ENCODE results near the gene UQCC2. TPM values are rescaled to one million over a fixed set of nuclear protein-coding genes. Genes with fewer than 3 reads are reported as not detected.

The UQCC2 gene
- total and polyA plus RNA-seq, 2 of the 8 experiments (the other 6 are each of a cell fraction or from before 2014, with no cell fraction given) = 52.1 to 104 TPM

- CTCF ChIA-PET (ENCODE audit: partially characterized antibody) = interaction anchor here (1.0 to 10.8 kb wide), 8 partner anchors 8 to 74 kb away, joined by 3 to 102 read pairs (median 6); no protein-coding TSS in a partner anchor
- Histone ChIP-seq H4K5ac (ENCODE audit: insufficient read length, low read depth, low read length) (no peak overlapping the region), H3K79me1 (ENCODE audit: low read depth, low read length) (no peaks in the 10 kb centered on the region; the same call in 1 of the 2 replicates), H2BK5ac (ENCODE audit: low read depth, low read length) (no peak overlapping the region; the same call in 1 of the 2 replicates), H4K20me1 (replicated peaks in 1 of 2; ENCODE audit: control insufficient read depth in 1 of 2, insufficient read depth in 2 of 2, low read length in 2 of 2) (peaks cover 0 to 3% of the 10 kb centered on the region in 2 experiments), H2BK20ac (ENCODE audit: low read length) (no peak overlapping the region), H3K79me2 (ENCODE audit: control insufficient read depth in 1 of 2, insufficient read depth in 2 of 2, low read length in 2 of 2) (no peaks in the 10 kb centered on the region), H4K8ac (ENCODE audit: extremely low read depth, insufficient read depth, low read length) (no peak overlapping the region; the same call in 1 of the 2 replicates), H3K27ac (ENCODE audit: low read depth, low read length) (no peak overlapping the region), H2BK120ac (replicated peaks; ENCODE audit: low read depth, low read length) (no peak overlapping the region), H3K9ac (replicated peaks in 1 of 4; ENCODE audit: extremely low read depth in 1 of 4, low read depth in 3 of 4, low read length in 3 of 4) (no peak overlapping the region), H3K4ac (replicated peaks; ENCODE audit: insufficient read length, low read depth, low read length) (no peak overlapping the region), H3K4me1 (replicated peaks in 1 of 4; ENCODE audit: control insufficient read depth in 3 of 4, insufficient read depth in 4 of 4, low read length in 3 of 4) (peaks cover 0 to 16% (median 7%) of the 10 kb centered on the region in 4 experiments; a peak in 4 of 7 replicates), H3K23me2 (ENCODE audit: low read depth, low read length) (no peaks in the 10 kb centered on the region), H3K23ac (ENCODE audit: insufficient read length) (no peak overlapping the region), H2BK12ac (ENCODE audit: low read depth, low read length) (no peak overlapping the region), H2AFZ (ENCODE audit: low read length) (no peak overlapping the region), H3K18ac (ENCODE audit: extremely low read depth, low read length) (no peak overlapping the region), H2AK5ac (ENCODE audit: low read depth, low read length) (no peak overlapping the region), H3K14ac (ENCODE audit: insufficient read length) (no peak overlapping the region), H2BK15ac (ENCODE audit: low read length) (no peak overlapping the region), H3K56ac (replicated peaks; ENCODE audit: insufficient read length, low read depth, low read length) (no peak overlapping the region), H3K9me3 (ENCODE audit: insufficient read depth in 2 of 2, low read depth in 1 of 2, low read length in 1 of 2) (no peaks in the 10 kb centered on the region), H4K91ac (replicated peaks; ENCODE audit: insufficient read length, low read length) (no peak overlapping the region), H3K36me3 (ENCODE audit: control insufficient read depth in 2 of 4, insufficient read depth in 4 of 4, low read length in 3 of 4) (peaks cover 0 to under 1% (median 0%) of the 10 kb centered on the region in 4 experiments; a peak in 3 of 8 replicates), H3K27me3 (replicated peaks in 1 of 4; ENCODE audit: control insufficient read depth in 3 of 4, extremely low read depth in 1 of 4, insufficient read depth in 3 of 4, low read length in 3 of 4) (no peaks in the 10 kb centered on the region), H3K4me3 (ENCODE audit: extremely low read depth in 1 of 4, insufficient read depth in 2 of 4, low read depth in 3 of 4, low read length in 4 of 4) (no peak overlapping the region), H3K4me2 (ENCODE audit: insufficient read depth in 1 of 2, low read depth in 2 of 2, low read length in 2 of 2) (no peak overlapping the region)
- no peak for DNase-seq (ENCODE audit: low read depth in 1 of 2, low spot score in 2 of 2)
- 91% methylated on average over 6 of the region's 6 CpGs; no CpG with 5 or more reads in 1 of the 2 experiments for WGBS, 2 experiments (ENCODE audit: extremely low coverage in 1 of 2, insufficient coverage in 1 of 2, insufficient read length in 1 of 2, insufficient replicate concordance in 2 of 2, low coverage in 1 of 2, low lambda C conversion rate in 2 of 2, missing lambda C conversion rate in 1 of 2)
- POLR2A ChIA-PET (ENCODE audit: partially characterized antibody) = interaction anchor here (0.7 to 1.2 kb wide), 4 partner anchors 10 to 111 kb away, joined by 3 to 6 read pairs (median 3); no protein-coding TSS in a partner anchor
- FAIRE-seq = no peak
- TF ChIP-seq CTBP2 (IDR thresholded peaks at IDR 0.05; ENCODE audit: borderline replicate concordance, insufficient read depth, insufficient read length, low read length) (no peak), SAP30 (IDR thresholded peaks at IDR 0.05; ENCODE audit: insufficient read depth, insufficient replicate concordance, low read length) (no peak), NANOG (IDR thresholded peaks at IDR 0.05; ENCODE audit: insufficient read depth, low read depth, low read length, poor library complexity, severe bottlenecking) (no peak), CHD1 (IDR thresholded peaks at IDR 0.05; ENCODE audit: low read depth, low read length) (no peak), USF2 (IDR thresholded peaks at IDR 0.05; ENCODE audit: low read length) (no peak), PHF8 (conservative IDR thresholded peaks at IDR 0.05; ENCODE audit: low read depth, low read length) (no peak), CBX5 (IDR thresholded peaks at IDR 0.05; ENCODE audit: low read depth, low read length) (no peak), TEAD4 (IDR thresholded peaks at IDR 0.05; ENCODE audit: low read depth, low read length) (no peak), TCF12 (IDR thresholded peaks at IDR 0.05; ENCODE audit: low read depth, low read length) (no peak), POLR2AphosphoS5 (IDR thresholded peaks at IDR 0.05; ENCODE audit: low read depth, low read length) (no peak), CEBPB (IDR thresholded peaks at IDR 0.05; ENCODE audit: low read depth, low read length) (no peak)
Measured at GRCh38 chr6:33659986-33660385, 51.5 kb downstream of the UQCC2 start.
